Measurements from ENCODE around the gene CNN3. TPM values are rescaled to one million over a fixed set of nuclear protein-coding genes. Genes with fewer than 3 reads are reported as not detected.

CNN3 gene
- total and polyA plus RNA-seq, 2 of the 4 experiments (the other 2 are of a cell fraction): 249 to 552 TPM

- no peaks in the 10 kb centered on the region for H4K20me1 ChIP-seq (ENCODE audit: insufficient read depth, low read length)
- intact Hi-C loops (cut with micrococcal nuclease) (no loop called here), dilution Hi-C loops (cut with HindIII; ENCODE audit: low sequenced_read_pairs, unreplicated experiment) (no loop called here), in situ Hi-C loops (cut with MboI; ENCODE audit: low sequenced_read_pairs) (no loop called here)
- no peak overlapping the region for H3K14ac ChIP-seq (replicated peaks; ENCODE audit: low read depth, low read length)
- no TSS peak for BruUV-seq (replicated peaks)
- no peak overlapping the region for H2BK120ac ChIP-seq (ENCODE audit: low read depth, low read length)
- no peaks in the 10 kb centered on the region for H3K9me3 ChIP-seq (ENCODE audit: control insufficient read depth, insufficient read depth, low read length)
- H3K36me3 ChIP-seq (ENCODE audit: control insufficient read depth, insufficient read depth, low read length): peaks cover 21% of the 10 kb centered on the region
- H3K27ac ChIP-seq (ENCODE audit: insufficient read depth, low read length): no peak overlapping the region
- CTCF ChIA-PET: interaction anchor here (0.5 to 1.9 kb wide), 4 partner anchors 11 to 148 kb away, joined by 3 to 5 read pairs (median 4); no protein-coding TSS in a partner anchor
- no peak overlapping the region for H3K23ac ChIP-seq (ENCODE audit: low read depth, low read length)
- no peak overlapping the region for H4K5ac ChIP-seq (ENCODE audit: low read depth, low read length)
- no peak overlapping the region for H3K4me2 ChIP-seq (ENCODE audit: low read depth, low read length)
- peaks cover 17 to 31% of the 10 kb centered on the region in 2 experiments for H3K79me1 ChIP-seq (ENCODE audit: low read depth in 1 of 2, low read length in 2 of 2)
- TF ChIP-seq RCOR1 (IDR thresholded peaks at IDR 0.05; ENCODE audit: insufficient replicate concordance, low read length): no peak
- no peak for TF ChIP-seq MAFK (IDR thresholded peaks at IDR 0.05; ENCODE audit: low read depth, low read length)
- no peak for TF ChIP-seq RFX5 (IDR thresholded peaks at IDR 0.05; ENCODE audit: low read depth, low read length)
- no peak for TF ChIP-seq NFE2L2 (IDR thresholded peaks at IDR 0.05; ENCODE audit: low read depth, low read length)
- no peak for TF ChIP-seq MXI1 (IDR thresholded peaks at IDR 0.05; ENCODE audit: borderline replicate concordance, low read depth, low read length)
- TF ChIP-seq CHD1 (IDR thresholded peaks at IDR 0.05; ENCODE audit: low read depth, low read length): no peak
- TF ChIP-seq FOS (IDR thresholded peaks at IDR 0.05; ENCODE audit: low read depth, low read length): no peak
- TF ChIP-seq ELK1 (IDR thresholded peaks at IDR 0.05; ENCODE audit: borderline replicate concordance, low read depth, low read length): no peak
- no peak for TF ChIP-seq SMC3 (IDR thresholded peaks at IDR 0.05; ENCODE audit: low read depth, low read length)
- TF ChIP-seq BHLHE40 (IDR thresholded peaks at IDR 0.05; ENCODE audit: low read depth, low read length): no peak
- no peak for TF ChIP-seq MAZ (IDR thresholded peaks at IDR 0.05; ENCODE audit: borderline replicate concordance, low read depth, low read length)
- TF ChIP-seq POLR2A (IDR thresholded peaks at IDR 0.05; ENCODE audit: low read depth, low read length): no peak
- TF ChIP-seq RAD21 (IDR thresholded peaks at IDR 0.05; ENCODE audit: low read length): no peak
- no peak for TF ChIP-seq USF2 (IDR thresholded peaks at IDR 0.05; ENCODE audit: low read depth, low read length)
- TF ChIP-seq CTCF (conservative IDR thresholded peaks at IDR 0.05; ENCODE audit: low read depth, low read length): no peak
- ATAC-seq (ENCODE audit: low read depth) (peak; percentile 30; the same call in 1 of the 2 replicates), DNase-seq (no peak)
- H4K8ac ChIP-seq (ENCODE audit: low read depth in 2 of 2, low read length in 2 of 2): no peak overlapping the region
- peaks cover 5% of the 10 kb centered on the region for H3K9me1 ChIP-seq (ENCODE audit: insufficient read depth, low read length)
- no peak overlapping the region for H2BK15ac ChIP-seq (ENCODE audit: low read depth, low read length)
- H3K4ac ChIP-seq (ENCODE audit: low read depth, low read length): no peak overlapping the region
- H2AFZ ChIP-seq (replicated peaks; ENCODE audit: low read length, poor library complexity): no peak overlapping the region
- no peak overlapping the region for H3K4me3 ChIP-seq (ENCODE audit: insufficient read depth, low read depth, low read length)
- H2AK5ac ChIP-seq (ENCODE audit: low read depth, low read length): no peak overlapping the region
- WGBS, 2 experiments (ENCODE audit: extremely low coverage in 2 of 2, insufficient read length in 1 of 2): no CpG with 5 or more reads among the region's 4 CpGs
- H3K18ac ChIP-seq (ENCODE audit: low read depth, low read length): no peak overlapping the region
- H3K27me3 ChIP-seq (ENCODE audit: control insufficient read depth, insufficient read depth, low read length): no peaks in the 10 kb centered on the region
- H2AK9ac ChIP-seq (replicated peaks; ENCODE audit: low read depth, low read length, poor library complexity): no peak overlapping the region
- no peak overlapping the region for H2BK20ac ChIP-seq (ENCODE audit: low read depth, low read length)
- no peak overlapping the region for H3K9ac ChIP-seq (ENCODE audit: low read depth, low read length)
- H2BK5ac ChIP-seq (ENCODE audit: low read depth, low read length, poor library complexity, severe bottlenecking): no peak overlapping the region
- H3K56ac ChIP-seq (ENCODE audit: extremely low read depth, insufficient read depth, low read length): no peak overlapping the region
- POLR2A ChIA-PET (ENCODE audit: unreplicated experiment): no interaction called here
- no peak overlapping the region for H4K91ac ChIP-seq (ENCODE audit: insufficient read depth, low read depth, low read length)
- peaks cover 3% of the 10 kb centered on the region for H3K4me1 ChIP-seq (ENCODE audit: control insufficient read depth, insufficient read depth, low read length)
These were observed 34.2 kb downstream of the CNN3 start for GRCh38 chr1:94892604-94893254.

Measured in IMR-90 (cell line).